SK-N-SH treated with all-trans-retinoic acid at 6 μM for 48 hours (cell line): ENCODE measurements around the gene ENO4.

Source experiments
- BACH2 ChIP-seq: fragments of 250-450 bp; sonication (Bioruptor Pico); IDR thresholded peaks from 2 replicates; pipeline ENCODE4 v1.9.0; 2021; ENCODE audit warnings: mild to moderate bottlenecking, borderline replicate concordance
- CREB5 ChIP-seq: fragments of 250-450 bp; sonication (Bioruptor Pico); IDR thresholded peaks from 2 replicates; pipeline ENCODE4 v1.5.1; 2020; ENCODE audit warnings: low read depth, mild to moderate bottlenecking, moderate library complexity
- CSDC2 ChIP-seq: fragments of 250-450 bp; sonication (Bioruptor Pico); IDR thresholded peaks from 2 replicates; pipeline ENCODE4 v1.5.0; 2020; ENCODE audit warnings: mild to moderate bottlenecking, moderate library complexity
- CSRNP3 ChIP-seq: fragments of 250-450 bp; sonication (Bioruptor Pico); IDR thresholded peaks from 2 replicates; pipeline ENCODE4 v1.5.1; 2021; ENCODE audit warnings: mild to moderate bottlenecking, moderate library complexity
- ESRRG ChIP-seq: fragments of 250-450 bp; sonication (Bioruptor Pico); IDR thresholded peaks from 2 replicates; pipeline ENCODE4 v1.6.1; 2021; ENCODE audit warnings: mild to moderate bottlenecking
- PPARA ChIP-seq: fragments of 250-450 bp; sonication (Bioruptor Pico); IDR thresholded peaks from 2 replicates; pipeline ENCODE4 v1.5.0; 2020; ENCODE audit warnings: mild to moderate bottlenecking, borderline replicate concordance
- RARB ChIP-seq: fragments of 250-450 bp; sonication (Bioruptor Pico); IDR thresholded peaks from 2 replicates; pipeline ENCODE4 v1.8.0; 2021; ENCODE audit warnings: mild to moderate bottlenecking, moderate library complexity
- TOX ChIP-seq: fragments of 250-450 bp; sonication (Bioruptor Pico); IDR thresholded peaks from 2 replicates; pipeline ENCODE4 v1.8.0; 2021; ENCODE audit warnings: mild to moderate bottlenecking, moderate library complexity, borderline replicate concordance
- ZFP3 ChIP-seq: fragments of 250-450 bp; sonication (Bioruptor Pico); IDR thresholded peaks from 2 replicates; pipeline ENCODE4 v1.5.0; 2020; ENCODE audit warnings: mild to moderate bottlenecking, moderate library complexity
- ZFP30 ChIP-seq: fragments of 450-650 bp; formaldehyde crosslinking; IDR thresholded peaks from 2 replicates; pipeline ENCODE4 v1.5.0; 2022; ENCODE audit warnings: mild to moderate bottlenecking, moderate library complexity
- ZNF70 ChIP-seq: fragments of 450-650 bp; formaldehyde crosslinking; IDR thresholded peaks from 2 replicates; pipeline ENCODE4 v1.5.0; 2020; ENCODE audit warnings: mild to moderate bottlenecking, moderate library complexity
- ZNF8 ChIP-seq: fragments of 450-650 bp; formaldehyde crosslinking; IDR thresholded peaks from 2 replicates; pipeline ENCODE4 v1.5.0; 2020; ENCODE audit warnings: mild to moderate bottlenecking, moderate library complexity
- TF ChIP-seq, protein P1 (sequence below): fragments of 250-450 bp; sonication (Bioruptor Pico); IDR thresholded peaks from 2 replicates; pipeline ENCODE4 v1.8.0; 2020; ENCODE audit warnings: mild to moderate bottlenecking, moderate library complexity, borderline replicate concordance
- TF ChIP-seq, protein P2 (sequence below): fragments of 250-450 bp; sonication (Bioruptor Pico); IDR thresholded peaks from 2 replicates; pipeline ENCODE4 v1.8.0; 2021; ENCODE audit warnings: low read depth, mild to moderate bottlenecking, moderate library complexity, borderline replicate concordance

DNA sequence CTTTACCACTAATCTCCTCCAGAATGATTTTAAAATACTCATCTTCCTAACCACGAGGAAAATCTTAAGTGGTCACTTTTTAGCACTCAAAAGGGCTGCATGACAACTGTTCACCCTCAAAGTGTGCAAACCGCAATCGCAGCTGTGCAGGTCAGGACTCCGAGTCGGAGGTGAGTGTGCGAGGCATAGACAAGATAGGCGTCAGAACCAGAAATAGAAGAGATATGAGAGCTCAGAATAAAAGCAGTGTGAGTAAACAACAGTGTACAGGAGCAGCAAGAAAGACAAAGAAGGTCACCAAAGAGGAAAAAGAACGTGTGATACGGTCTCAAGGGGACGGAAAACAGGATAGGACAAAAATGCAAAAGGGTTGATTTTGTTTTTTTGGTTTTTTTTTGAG is 17.5 kb upstream of the ENO4 start:
- TF ChIP-seq ZFP30 (CRISPR knock-in tag): no peak
- no peak for TF ChIP-seq PPARA (CRISPR knock-in tag)
- no peak for TF ChIP-seq BACH2 (CRISPR knock-in tag)
- TF ChIP-seq, protein P1, sequence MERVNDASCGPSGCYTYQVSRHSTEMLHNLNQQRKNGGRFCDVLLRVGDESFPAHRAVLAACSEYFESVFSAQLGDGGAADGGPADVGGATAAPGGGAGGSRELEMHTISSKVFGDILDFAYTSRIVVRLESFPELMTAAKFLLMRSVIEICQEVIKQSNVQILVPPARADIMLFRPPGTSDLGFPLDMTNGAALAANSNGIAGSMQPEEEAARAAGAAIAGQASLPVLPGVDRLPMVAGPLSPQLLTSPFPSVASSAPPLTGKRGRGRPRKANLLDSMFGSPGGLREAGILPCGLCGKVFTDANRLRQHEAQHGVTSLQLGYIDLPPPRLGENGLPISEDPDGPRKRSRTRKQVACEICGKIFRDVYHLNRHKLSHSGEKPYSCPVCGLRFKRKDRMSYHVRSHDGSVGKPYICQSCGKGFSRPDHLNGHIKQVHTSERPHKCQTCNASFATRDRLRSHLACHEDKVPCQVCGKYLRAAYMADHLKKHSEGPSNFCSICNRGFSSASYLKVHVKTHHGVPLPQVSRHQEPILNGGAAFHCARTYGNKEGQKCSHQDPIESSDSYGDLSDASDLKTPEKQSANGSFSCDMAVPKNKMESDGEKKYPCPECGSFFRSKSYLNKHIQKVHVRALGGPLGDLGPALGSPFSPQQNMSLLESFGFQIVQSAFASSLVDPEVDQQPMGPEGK: no peak
- no peak for TF ChIP-seq ZNF70 (CRISPR knock-in tag)
- TF ChIP-seq RARB (CRISPR knock-in tag): no peak
- TF ChIP-seq, protein P2, sequence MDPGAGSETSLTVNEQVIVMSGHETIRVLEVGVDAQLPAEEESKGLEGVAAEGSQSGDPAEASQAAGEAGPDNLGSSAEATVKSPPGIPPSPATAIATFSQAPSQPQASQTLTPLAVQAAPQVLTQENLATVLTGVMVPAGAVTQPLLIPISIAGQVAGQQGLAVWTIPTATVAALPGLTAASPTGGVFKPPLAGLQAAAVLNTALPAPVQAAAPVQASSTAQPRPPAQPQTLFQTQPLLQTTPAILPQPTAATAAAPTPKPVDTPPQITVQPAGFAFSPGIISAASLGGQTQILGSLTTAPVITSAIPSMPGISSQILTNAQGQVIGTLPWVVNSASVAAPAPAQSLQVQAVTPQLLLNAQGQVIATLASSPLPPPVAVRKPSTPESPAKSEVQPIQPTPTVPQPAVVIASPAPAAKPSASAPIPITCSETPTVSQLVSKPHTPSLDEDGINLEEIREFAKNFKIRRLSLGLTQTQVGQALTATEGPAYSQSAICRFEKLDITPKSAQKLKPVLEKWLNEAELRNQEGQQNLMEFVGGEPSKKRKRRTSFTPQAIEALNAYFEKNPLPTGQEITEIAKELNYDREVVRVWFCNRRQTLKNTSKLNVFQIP: no peak
- no peak for TF ChIP-seq ZFP3 (CRISPR knock-in tag)
- no peak for TF ChIP-seq CREB5 (CRISPR knock-in tag)
- TF ChIP-seq ZNF8: no peak
- no peak for TF ChIP-seq CSDC2
- no peak for TF ChIP-seq CSRNP3 (CRISPR knock-in tag)
- TF ChIP-seq ESRRG: no peak
- no peak for TF ChIP-seq TOX (CRISPR knock-in tag)
